Posterior cingulate gyrus (tissue), 11 donors: ENCODE measurements around the gene PPP2R2C.

Experiments
- DNase-seq, 10 donors: peaks; one replicate each; pipeline versions ENCODE4 v3.0.0 to v3.0.0-alpha.2; 2020 to 2021; ENCODE audit warnings: mixed read lengths in 3 of 10
- intact Hi-C: fragments of 100-400 bp; cut with DNase I; formaldehyde crosslinking; loops from one replicate; pipeline ENCODE4 v1.15.1; 2023

PPP2R2C gene

DNA sequence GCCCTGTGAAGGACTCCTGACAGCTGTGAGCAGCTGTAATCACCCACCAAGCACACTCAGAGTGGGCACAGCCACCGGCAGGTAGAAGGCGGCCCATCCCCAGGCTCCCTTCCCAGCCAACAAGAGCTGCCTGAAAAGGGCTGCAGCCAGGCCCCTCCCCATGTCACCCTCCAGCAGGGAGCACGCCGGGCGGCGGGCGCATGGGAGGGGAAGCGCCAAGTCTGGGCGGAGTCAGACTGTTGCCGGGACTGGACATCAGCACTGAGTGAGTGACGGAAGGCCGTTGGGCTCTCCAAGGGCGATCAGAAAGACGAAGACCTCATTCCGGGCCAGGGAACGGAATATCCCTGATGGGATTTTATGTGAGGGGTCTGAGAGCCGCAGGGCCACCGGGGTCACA, 82.1 kb downstream of the PPP2R2C start:
- intact Hi-C loops = loop anchor here (5.0 kb wide), 1 partner anchor 152 kb away; no protein-coding TSS in a partner anchor
- DNase-seq = peak in 5 of 10 donors; percentile 35 to 93 (median 78)

DNA sequence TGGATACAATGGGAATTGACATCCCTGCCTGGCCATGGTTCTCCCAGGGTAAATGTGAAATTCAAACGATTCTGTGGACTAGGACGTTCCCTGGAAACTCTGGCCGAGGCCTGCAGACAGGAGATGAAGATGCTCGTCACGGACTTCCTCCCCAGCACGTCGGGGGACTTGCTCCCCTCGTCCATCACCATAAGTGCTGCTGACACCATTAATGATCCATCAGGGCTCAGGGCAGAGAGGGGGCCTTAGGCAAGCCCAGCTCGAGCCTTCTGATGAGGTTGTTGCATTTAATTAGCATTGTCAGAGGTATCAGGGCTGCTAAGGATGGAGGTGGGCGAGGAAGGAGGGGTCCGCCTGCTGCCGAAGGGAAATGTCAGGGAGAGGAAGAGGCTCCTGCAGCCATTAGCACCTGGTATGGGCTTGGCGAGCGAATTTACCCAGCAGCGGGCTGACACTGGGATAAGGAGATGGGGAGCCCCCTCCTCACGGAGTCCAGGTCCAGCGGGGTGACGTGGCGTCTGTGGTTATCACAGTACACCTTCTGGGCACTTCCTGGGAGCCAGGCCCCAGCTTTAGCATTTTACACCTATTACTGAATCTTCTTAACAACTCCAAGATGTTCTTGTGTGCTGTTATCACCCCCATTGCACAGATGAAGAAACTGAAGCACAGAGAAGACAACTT, 83.1 kb downstream of the PPP2R2C start:
- intact Hi-C loops = loop anchor here (5.0 kb wide), 1 partner anchor 83 kb away; the partner anchor contains the start of gene PPP2R2C
- DNase-seq = peak in 2 of 10 donors; percentile 52 to 63

DNA sequence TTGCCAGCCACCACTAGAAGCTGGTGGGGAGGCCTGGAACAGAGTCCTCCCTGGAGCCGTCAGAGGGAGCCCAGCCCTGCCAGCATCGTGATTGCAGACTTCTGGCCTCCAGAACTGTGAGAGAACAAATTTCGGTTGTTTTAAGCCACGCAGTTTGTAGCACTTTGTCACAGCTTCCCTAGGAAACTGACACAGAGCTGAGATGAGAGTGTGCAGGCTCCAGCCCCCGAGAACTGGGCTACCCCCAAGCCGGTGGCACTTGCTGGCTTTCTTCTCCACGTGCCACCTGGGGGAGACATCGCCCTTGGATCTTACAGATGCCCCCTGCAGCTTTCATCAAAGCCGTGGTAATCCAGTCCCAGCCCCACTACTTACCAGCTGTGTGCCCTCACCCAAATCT, 83.7 kb downstream of the PPP2R2C start:
- DNase-seq = peak in 5 of 10 donors; percentile 31 to 89 (median 86)
- intact Hi-C loops = loop anchor here (5.0 kb wide), 1 partner anchor 84 kb away; the partner anchor contains the start of gene PPP2R2C

DNA sequence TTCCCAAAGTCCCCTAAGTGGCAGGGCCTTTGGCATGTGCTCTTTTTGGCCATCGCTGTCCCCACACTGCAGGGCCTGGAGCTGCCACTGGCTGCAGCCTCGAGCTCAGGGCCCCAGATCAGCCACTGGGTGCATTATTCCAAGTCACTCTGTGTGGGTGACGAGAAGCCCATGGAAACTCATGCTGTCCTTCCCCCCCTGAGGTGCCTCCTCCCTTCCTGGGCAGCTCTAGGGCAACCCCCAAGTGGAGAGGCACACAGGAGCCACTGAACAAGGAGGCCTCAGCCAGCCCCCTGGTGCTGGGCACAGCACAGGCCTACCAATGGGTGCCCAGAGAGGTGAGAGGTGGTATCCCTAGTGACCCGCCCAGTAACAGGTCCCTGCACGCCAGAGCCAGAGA, 84.5 kb downstream of the PPP2R2C start:
- DNase-seq = peak in 2 of 10 donors; percentile 59 to 72
- intact Hi-C loops = loop anchor here (5.0 kb wide), 1 partner anchor 84 kb away; the partner anchor contains the start of gene PPP2R2C

DNA sequence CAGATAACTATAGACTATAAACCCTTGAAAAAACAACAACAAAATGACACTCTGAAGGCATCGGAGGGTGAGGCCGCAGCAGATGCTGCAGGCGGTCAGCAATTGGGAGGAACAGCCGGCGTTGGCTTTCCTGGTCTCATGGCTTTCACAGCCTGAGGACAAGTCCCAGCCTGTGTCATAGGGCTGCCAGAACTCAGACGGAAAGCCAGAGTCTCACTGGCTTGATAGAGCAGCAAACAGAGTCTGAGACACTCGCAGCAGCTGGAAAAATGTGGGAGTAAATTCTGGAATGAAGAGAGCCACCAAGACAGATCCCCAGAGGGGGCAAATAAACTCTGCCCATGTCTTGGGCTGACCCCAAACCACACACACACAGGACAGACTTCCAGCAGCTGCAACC, 86.3 kb downstream of the PPP2R2C start:
- DNase-seq = peak in 3 of 10 donors; percentile 59 to 85 (median 63)
- intact Hi-C loops = loop anchor here (5.0 kb wide), 1 partner anchor 86 kb away; the partner anchor contains the start of gene PPP2R2C

DNA sequence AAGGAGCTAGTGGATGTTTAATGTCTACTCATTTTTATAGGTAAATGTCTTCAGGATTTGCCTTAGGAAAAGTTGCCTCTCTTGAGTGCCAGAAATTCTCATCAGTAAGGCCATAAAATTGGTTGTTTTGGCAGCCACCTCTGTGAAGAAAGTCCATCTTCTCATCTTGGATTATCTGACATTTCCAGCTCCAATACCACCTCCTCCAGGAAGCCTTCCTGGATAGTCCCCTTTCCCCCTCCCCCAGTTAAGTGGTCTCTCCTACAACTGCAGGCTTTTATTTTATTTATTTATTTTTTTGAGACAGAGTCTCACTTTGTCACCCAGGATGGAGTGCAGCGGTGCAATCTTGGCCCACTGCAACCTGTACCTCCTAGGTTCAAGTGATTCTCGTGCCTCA, 87.1 kb downstream of the PPP2R2C start:
- no peak for DNase-seq
- intact Hi-C loops = loop anchor here (5.0 kb wide), 1 partner anchor 87 kb away; the partner anchor contains the start of gene PPP2R2C

DNA sequence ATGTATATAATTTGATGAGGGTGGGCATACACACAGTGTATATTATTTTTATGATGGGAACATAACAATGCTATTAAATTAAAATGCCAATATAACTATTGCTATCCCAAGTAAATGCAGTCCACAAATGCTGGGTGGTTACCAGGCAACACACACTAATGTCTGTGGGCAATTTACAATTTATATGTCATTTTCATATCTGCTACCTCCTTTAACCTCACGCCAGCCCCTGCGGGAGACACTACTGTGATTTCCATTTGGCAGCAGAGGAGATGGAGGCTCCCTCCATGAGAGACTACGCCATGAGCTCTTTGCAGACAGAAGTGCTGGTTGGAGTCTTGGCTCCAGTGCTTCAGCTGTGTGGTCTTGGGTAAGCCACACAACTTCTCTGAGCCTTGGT, 87.9 kb downstream of the PPP2R2C start:
- peak in 1 of 10 donors; percentile 16 for DNase-seq
- intact Hi-C loops = no loop called here

DNA sequence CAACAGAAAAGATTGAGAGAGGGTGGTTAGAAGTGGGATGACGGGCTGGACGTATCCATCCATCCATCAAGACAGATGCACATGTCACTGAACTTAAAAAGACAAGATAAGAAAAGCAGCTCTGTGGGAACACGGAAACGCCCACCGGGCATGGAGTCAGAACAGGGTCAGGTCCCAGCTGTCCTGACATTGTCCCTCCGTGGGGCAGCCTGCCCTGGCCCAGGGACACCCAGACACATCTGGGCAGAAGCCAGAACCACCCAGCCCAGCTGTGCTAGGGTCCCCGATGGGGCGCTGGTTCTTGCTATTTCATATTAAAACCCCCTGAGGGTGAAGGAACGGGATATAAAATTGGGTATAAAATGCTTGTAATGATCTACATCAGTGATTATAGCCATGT, 88.5 kb downstream of the PPP2R2C start:
- intact Hi-C loops = no loop called here
- peak in 3 of 10 donors; percentile 49 to 59 (median 51) for DNase-seq

DNA sequence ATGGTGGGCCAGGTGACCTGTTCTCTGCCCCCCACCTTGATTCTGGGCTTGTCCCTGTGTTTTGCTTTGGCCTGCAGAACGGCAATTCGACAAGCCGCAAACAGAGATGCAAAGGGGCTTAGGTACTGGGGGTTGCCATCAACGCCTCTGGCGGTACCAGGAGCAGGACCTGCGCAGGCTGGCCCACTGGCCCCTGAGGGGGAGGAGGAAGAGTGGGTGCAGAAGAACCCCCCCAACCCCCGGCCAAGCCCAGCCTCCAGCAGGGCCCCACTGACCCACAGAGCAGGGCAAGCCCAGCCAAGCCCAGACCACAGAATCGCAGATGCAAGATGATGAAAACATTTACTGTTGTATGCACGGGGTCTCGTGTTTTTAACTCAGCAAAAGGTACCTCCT, 89.4 kb downstream of the PPP2R2C start:
- peak in 4 of 10 donors; percentile 8 to 73 (median 46) for DNase-seq
- intact Hi-C loops = no loop called here

DNA sequence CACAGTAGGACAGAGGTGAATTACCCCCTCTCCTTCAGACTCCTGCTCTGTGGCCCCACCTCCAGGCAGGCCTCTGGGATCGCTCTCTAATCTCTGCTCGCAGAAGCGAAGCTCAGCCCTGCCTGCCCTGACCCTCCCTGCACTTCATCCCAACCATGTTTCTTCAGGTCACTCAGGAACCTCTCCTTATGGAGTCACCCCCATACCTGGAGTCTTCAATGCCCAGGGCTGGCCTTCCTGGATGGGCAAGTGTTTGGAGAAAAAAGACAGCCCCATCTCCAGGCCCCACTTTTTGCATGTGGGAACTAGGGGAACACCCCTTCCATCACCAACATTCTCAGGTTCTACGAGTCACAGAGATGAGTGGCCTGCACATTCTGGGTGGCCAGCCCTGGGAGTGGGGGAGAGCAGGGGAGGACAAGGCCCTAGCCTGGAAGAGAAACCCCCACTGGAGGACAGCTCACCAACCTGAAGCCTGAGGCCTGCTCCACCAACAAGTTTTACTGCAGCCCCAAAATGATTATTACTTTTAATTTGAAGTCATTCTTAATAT, 90.8 kb downstream of the PPP2R2C start:
- DNase-seq = peak in 3 of 10 donors; percentile 16 to 68 (median 37)
- intact Hi-C loops = no loop called here

DNA sequence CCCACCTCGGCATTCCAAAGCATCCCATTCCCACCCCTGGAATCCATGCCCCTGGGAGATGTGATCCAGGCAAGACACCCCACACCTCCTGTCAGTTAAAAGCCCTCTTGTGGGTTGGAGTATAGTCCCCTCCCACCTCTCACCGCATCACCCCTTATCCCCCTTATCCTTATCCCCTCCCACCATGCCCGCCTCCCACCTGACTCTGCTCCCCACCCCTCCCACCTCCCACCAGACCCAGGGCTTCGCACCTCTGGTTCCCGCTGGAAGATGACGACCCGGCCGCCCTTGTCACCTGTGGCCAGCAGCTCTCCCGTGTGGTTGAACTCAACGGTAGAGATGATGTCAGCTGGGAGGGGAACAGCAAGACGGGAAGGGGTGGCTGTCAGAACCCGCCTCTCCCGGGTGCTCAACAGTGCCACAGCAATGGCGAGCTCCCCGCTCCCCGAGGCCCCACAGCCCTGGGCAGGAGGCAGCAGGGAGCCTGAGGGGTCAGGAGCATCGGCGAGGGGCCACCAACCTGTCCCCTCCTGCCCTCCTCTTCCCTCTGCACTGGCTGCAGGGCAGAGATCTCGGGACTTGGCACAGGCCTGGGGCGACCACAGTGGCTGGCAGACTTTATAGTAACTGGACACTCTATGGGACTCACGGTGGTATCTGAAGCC, 91.5 kb downstream of the PPP2R2C start:
- DNase-seq = peak in 4 of 10 donors; percentile 8 to 82 (median 55)
- intact Hi-C loops = no loop called here

DNA sequence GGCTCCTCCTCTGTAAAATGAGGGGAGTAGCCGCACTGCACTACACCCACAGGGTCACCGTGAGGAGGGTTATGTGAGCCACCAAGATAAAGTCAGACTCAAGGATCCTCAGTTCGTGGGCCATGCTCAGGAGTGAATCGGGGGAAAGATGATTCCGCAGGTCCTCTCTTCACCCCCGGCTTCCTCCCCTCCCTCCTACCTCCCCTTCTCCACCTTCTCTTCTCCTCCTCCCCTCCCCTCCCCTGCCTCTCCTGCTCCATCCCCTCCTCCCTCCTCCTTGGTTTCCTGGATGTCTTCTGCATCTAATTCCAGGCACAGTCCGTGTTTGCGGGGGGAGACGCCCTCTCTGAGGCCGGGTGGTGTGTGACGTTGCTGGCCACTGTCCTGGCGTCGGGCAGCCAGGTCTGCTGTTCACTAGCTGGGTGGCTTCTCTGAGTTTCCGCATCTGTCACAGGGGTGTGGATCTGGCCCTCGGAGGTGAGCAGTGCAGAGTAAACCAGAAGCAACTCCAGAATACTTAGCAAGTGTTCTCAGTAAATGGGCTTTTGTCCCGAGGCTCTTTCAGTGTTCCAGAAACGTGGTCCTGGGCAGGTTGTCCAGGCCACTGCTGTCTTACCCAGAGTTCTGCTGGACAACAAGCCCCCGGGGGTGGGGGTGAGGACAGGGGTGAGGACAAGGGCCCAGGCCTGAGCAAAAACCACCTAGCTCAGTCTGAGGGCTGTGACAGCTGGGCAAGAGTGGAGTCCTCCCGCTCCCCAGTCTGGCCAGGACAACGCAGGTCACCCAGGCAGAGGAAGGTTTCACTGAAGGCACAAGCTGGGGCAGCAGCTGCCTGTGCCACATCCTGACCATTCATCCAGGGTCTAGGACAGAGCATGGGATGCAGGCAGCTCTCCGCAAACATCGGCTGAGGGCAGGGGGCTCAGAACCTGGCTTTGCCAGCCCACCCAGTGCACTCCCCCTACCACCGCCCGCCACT, 92.4 kb downstream of the PPP2R2C start:
- intact Hi-C loops = no loop called here
- DNase-seq = peak in 4 of 10 donors; percentile 20 to 80 (median 59)

DNA sequence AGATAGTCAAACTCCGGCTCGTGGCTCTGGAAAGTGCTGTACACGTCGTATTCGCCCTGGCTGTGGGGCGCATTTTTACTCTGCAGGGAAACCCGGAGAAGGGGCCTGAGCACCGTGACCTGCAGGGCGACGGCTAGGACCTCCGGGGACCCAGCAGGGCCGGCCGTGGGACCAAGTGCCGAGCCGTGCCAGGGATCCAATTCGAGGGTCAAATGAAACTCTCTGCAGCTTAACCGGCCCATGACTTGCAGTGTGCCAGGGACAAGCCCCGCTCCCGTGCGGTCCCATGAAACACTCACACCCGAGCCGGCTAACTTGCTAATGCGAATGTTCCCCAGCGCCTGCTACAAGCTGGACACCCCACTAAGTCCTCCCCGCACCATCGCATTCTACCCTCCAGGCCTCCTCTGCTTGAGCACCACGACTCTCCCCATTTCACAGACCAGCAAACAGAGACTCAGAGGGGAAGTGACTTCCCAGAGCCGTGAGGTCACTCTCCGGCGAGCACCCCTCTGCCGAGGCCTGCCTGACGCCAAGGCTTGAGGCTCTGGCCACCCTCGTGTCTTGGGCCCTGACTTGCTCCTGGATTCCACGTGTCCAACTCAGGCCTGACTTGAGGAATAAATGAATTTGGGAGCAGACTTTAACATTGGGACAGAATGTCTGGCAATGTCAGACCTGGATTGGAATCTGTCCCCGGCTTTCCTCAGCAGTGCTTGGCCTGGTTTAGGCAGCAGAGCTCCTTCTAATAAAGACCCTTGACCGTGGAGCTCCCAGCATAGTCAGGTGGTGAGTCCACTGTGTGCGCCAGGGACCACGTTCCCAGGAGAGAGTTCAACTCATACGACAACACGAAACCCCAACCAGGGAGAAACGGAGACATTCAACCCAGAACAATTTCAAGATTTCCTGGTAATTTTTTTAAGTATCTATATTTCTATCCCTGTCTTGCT, 93.6 kb downstream of the PPP2R2C start:
- peak in 4 of 10 donors; percentile 25 to 66 (median 58) for DNase-seq
- intact Hi-C loops = no loop called here

DNA sequence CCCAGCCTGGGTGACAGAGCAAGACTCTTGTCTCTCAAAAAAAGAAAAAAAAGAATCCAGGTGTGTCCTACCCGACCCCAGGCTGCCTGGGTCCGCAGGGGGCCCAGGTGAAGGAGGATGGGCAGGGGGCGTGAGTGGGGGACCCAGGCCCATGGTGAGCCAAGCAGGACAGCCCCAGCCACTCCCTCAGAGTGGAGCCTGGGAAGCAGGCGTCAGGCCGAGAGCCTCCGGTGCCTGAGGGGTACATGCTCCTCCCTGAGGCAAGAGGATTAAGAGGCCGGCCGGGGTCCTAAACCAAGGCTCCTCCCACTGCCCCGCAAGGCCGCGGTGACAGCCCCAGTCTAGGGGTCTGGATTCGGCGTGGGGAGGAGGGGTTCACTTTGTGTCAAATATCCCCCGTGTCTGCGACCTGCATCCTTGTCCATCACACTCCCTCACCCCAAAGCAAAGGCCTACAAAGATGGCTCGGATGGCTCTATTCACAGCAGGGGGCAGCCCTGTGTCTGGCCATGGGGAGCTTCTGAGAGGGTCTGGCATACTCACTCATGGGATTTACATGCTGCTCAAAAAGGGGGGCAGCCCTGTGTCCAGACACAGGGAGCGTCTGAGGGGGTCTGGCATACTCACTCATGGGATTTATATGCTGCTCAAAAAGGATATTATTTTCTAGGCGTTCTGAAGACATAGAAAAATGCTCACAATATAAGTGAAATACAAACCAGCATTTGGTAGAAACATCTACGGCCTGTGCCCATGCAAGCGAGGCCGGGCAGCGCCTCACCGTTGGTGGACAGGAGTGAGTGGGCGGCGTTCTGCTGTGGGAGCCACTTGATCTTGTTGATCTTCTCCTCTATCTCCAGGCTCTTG, 94.6 kb downstream of the PPP2R2C start:
- intact Hi-C loops = no loop called here
- DNase-seq = peak in 4 of 10 donors; percentile 34 to 91 (median 84)

DNA sequence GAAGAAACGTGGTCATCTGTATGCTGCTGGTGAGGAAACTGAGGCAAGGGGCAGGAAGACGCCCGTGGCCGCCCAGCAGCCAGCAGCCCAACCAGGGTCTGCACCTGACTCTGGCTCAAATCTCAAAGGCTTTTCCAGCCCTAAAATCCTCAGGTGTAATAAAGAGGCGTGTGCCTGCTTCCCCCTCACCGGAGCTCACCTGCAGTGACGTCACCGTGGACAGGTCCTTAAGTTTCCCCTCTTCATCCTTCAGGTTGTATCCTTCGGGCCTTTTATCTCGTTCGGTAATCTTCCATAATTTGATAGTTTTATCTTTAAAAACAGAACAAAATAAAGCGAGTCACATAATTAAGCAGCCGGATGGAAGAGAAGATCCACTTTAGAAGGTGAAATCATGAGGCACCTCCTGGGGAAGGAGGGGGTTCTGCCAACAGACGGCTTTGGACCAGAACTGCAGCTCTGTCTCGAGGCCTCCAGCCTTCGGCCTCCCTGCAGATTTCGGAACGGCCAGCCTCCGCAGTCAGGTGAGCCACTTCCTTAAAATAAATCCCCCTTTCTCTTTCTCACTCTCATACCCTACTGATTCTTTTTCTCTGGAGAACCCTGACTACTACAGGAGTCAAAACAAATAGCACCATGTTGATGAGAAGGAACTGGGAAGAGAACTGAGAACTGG, 96.7 kb downstream of the PPP2R2C start:
- intact Hi-C loops = no loop called here
- peak in 4 of 10 donors; percentile 21 to 68 (median 58) for DNase-seq

DNA sequence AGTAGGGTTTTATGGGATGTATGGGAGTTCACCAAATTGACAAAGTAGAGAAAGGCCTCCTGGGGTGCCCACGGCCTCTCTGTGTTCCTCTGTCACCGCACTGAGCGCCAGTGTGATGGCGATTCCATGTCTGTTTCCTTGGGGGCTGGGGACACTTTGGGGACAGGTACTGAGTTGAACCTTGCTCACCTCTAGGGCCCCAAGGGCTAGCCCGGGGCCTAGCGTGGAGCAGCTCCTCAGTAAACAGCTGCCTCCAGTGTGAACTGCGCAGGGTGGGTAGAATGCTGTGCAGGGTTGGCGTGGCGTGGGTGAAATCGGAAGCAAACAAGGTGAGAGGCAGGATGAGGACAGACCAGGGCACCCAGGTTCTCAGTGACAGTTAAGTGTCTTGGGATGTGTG, 97.8 kb downstream of the PPP2R2C start:
- DNase-seq = peak in 3 of 10 donors; percentile 9 to 72 (median 57)
- intact Hi-C loops = no loop called here
